Ectodermal cell (in vitro differentiated cells): ENCODE measurements around the gene TRIM66.

Experiments used
- H3K27ac ChIP-seq: 2 replicates; pipeline ENCODE4 v1.7.0; 2013; ENCODE audit warnings: mild to moderate bottlenecking, low read depth, low read length; ENCODE audit not compliant: insufficient read depth, poor library complexity, severe bottlenecking
- H3K27me3 ChIP-seq: 2 replicates; pipeline ENCODE4 v1.7.0; 2013; ENCODE audit warnings: mild to moderate bottlenecking, low read length; ENCODE audit not compliant: insufficient read depth, control insufficient read depth, poor library complexity, severe bottlenecking
- H3K36me3 ChIP-seq: one replicate; pipeline ENCODE4 v1.7.0; 2013; ENCODE audit warnings: low read length; ENCODE audit not compliant: control insufficient read depth, insufficient read depth
- H3K4me1 ChIP-seq: one replicate; pipeline ENCODE4 v1.7.0; 2013; ENCODE audit warnings: low read length; ENCODE audit not compliant: control insufficient read depth, insufficient read depth
- H3K4me3 ChIP-seq: 2 replicates; pipeline ENCODE4 v1.7.0; 2013; ENCODE audit warnings: low read depth, low read length, control low read depth; ENCODE audit not compliant: insufficient read depth
- H3K9me3 ChIP-seq: 2 replicates; pipeline ENCODE4 v1.7.0; 2013; ENCODE audit warnings: mild to moderate bottlenecking, low read length, moderate library complexity; ENCODE audit not compliant: control insufficient read depth
- WGBS, 2 experiments: methylation state at CpG; one replicate each; pipeline ENCODE4 v1.1.7; 2013; ENCODE audit warnings: missing lambda C conversion rate in 2 of 2; 5-methylcytosine and 5-hydroxymethylcytosine counted together

The TRIM66 gene

GRCh38 chr11:8665222-8665621 lies 17.2 kb downstream of the TRIM66 start:
- no peaks in the 10 kb centered on the region for H3K9me3 ChIP-seq
- no peaks in the 10 kb centered on the region for H3K27me3 ChIP-seq
- peaks cover 14% of the 10 kb centered on the region for H3K4me1 ChIP-seq
- WGBS, 2 experiments, result 90% methylated on average over 1 of the region's 1 CpG
- H3K36me3 ChIP-seq, result no peaks in the 10 kb centered on the region
- no peak overlapping the region for H3K4me3 ChIP-seq
- no peak overlapping the region for H3K27ac ChIP-seq

GRCh38 chr11:8661001-8661795 lies 21.3 kb downstream of the TRIM66 start:
- no peak overlapping the region for H3K4me3 ChIP-seq
- no peaks in the 10 kb centered on the region for H3K36me3 ChIP-seq
- H3K9me3 ChIP-seq, result no peaks in the 10 kb centered on the region
- 91 to 94% methylated on average over 6 of the region's 6 CpGs for WGBS, 2 experiments
- H3K4me1 ChIP-seq, result peaks cover 18% of the 10 kb centered on the region
- no peak overlapping the region for H3K27ac ChIP-seq
- H3K27me3 ChIP-seq, result no peaks in the 10 kb centered on the region

DNA sequence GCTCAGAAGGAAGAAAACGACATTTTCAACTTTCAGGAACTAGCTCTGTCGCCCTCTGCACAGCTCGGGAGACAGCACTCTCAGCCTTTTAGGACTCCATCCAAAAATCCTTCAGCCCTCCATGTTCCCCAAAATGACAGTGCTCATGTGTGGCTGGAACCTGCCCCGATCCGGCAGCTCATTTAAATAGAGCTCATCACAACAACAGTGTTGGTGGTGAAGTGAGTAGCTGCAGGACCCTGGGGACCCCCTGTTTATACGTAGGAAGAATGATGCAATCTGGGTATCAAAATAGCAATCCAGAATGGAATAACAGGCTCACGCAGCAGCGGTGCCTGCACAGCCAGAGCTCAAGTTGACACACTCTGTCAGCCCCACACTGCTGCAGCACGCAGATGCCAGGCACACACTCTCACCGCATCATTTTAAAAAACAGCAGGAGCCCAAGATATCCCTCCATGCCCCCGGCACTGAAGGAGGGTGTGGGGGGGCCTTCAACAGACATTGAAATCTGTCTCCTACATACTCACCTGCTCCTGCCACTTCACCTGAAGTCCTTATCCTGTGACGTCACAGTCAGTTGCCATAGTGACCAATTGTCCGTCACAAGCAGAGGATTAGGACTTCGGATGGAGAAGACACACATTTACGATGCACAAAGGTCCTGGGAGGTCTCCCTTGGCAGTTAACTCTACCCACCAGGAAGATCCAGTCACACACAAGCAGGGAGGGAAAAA lies 24.0 kb downstream of the TRIM66 start:
- Histone ChIP-seq H3K4me3 (no peak overlapping the region), H3K27me3 (no peaks in the 10 kb centered on the region), H3K27ac (no peak overlapping the region), H3K36me3 (no peaks in the 10 kb centered on the region), H3K9me3 (no peaks in the 10 kb centered on the region), H3K4me1 (peaks cover 18% of the 10 kb centered on the region)
- WGBS, 2 experiments, result 83 to 84% methylated on average over 15 of the region's 15 CpGs

- no peaks in the 10 kb centered on the region for H3K27me3 ChIP-seq
- peaks cover 8% of the 10 kb centered on the region for H3K4me1 ChIP-seq
- no peak overlapping the region for H3K27ac ChIP-seq
- no peaks in the 10 kb centered on the region for H3K9me3 ChIP-seq
- no peak overlapping the region for H3K4me3 ChIP-seq
- H3K36me3 ChIP-seq, result no peaks in the 10 kb centered on the region
- 90 to 95% methylated on average over 2 of the region's 2 CpGs for WGBS, 2 experiments
Observed at GRCh38 chr11:8656291-8656690, 26.2 kb downstream of the TRIM66 start.

DNA sequence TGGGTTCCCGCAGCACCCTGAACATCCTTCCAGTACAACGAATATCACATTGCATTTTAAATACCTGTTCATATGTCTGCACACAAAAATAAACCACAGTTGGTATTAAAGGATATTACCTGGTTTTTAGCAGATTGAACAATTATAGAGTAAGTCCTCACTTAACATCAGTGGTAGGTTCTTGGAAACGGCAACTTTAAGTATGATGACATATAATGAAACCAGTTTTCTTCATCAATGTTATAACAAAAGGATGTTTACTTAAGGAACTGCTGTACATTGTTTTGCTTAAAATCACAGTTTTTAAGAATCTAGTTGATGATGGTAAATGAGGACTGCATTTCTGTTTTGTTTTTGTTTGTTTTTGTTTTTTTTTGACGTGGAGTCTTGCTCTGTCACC lies 28.0 kb downstream of the TRIM66 start:
- H3K4me3 ChIP-seq, result no peak overlapping the region
- no peaks in the 10 kb centered on the region for H3K36me3 ChIP-seq
- H3K9me3 ChIP-seq, result no peaks in the 10 kb centered on the region
- 82 to 99% methylated on average over 3 to 4 of the region's 4 CpGs for whole genome bisulfite sequencing, 2 experiments
- no peaks in the 10 kb centered on the region for H3K27me3 ChIP-seq
- H3K27ac ChIP-seq, result no peak overlapping the region
- peaks cover 4% of the 10 kb centered on the region for H3K4me1 ChIP-seq

GRCh38 chr11:8652140-8652539 lies 30.3 kb downstream of the TRIM66 start:
- Histone ChIP-seq H3K27ac (no peak overlapping the region), H3K36me3 (peaks cover 7% of the 10 kb centered on the region), H3K9me3 (no peaks in the 10 kb centered on the region), H3K4me1 (no peaks in the 10 kb centered on the region), H3K27me3 (no peaks in the 10 kb centered on the region), H3K4me3 (no peak overlapping the region)
- 92 to 98% methylated on average over 3 of the region's 3 CpGs for WGBS, 2 experiments

DNA sequence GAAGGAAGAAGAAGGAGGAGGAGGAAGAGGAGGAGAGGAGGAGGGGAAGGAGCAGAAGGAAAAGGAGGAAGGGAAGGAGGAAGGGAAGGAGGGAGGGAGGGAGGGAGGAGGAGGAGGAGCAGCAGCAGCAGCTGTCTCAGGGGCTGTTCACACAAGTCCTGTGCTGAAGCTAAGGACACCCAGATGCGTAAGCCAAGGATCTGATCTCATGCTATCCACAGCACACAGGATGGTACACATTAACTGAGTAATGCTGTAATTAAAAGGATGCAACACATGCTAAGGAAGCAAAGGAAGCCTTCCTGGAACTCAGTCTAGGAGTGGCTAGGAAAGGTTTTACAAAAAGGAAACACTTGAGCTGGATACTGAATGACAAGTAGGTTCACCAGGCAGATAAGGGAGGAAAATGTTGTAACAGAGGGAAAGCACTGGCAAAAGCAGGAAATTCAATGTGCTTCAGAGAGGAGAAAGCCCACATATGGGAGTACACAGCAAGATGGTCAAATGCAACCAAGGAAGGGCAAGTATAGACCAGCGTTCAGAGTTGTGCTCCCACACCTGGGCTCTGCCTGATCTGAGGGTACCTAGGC lies 32.0 kb downstream of the TRIM66 start:
- H3K4me1 ChIP-seq, result no peaks in the 10 kb centered on the region
- no peak overlapping the region for H3K4me3 ChIP-seq
- H3K27ac ChIP-seq, result no peak overlapping the region
- peaks cover 7% of the 10 kb centered on the region for H3K36me3 ChIP-seq
- no peaks in the 10 kb centered on the region for H3K9me3 ChIP-seq
- 97 to 99% methylated on average over 2 of the region's 2 CpGs for WGBS, 2 experiments
- H3K27me3 ChIP-seq, result no peaks in the 10 kb centered on the region

- 88 to 95% methylated on average over 2 of the region's 2 CpGs for WGBS, 2 experiments
Observed at GRCh38 chr11:8649361-8649760, 33.1 kb downstream of the TRIM66 start.

GRCh38 chr11:8646873-8647272 lies 35.6 kb downstream of the TRIM66 start:
- 91 to 96% methylated on average over 1 of the region's 4 CpGs for WGBS, 2 experiments
- Histone ChIP-seq H3K9me3 (no peaks in the 10 kb centered on the region), H3K27me3 (no peaks in the 10 kb centered on the region), H3K27ac (no peak overlapping the region), H3K4me1 (no peaks in the 10 kb centered on the region), H3K36me3 (peaks cover 7% of the 10 kb centered on the region), H3K4me3 (no peak overlapping the region)

More at GRCh38 chr11:8649361-8649760, 33.1 kb downstream of the TRIM66 start:
- no peaks in the 10 kb centered on the region for H3K27me3 ChIP-seq
- H3K27ac ChIP-seq, result no peak overlapping the region
- no peaks in the 10 kb centered on the region for H3K9me3 ChIP-seq
- no peak overlapping the region for H3K4me3 ChIP-seq
- H3K36me3 ChIP-seq, result peaks cover 7% of the 10 kb centered on the region
- H3K4me1 ChIP-seq, result no peaks in the 10 kb centered on the region

DNA sequence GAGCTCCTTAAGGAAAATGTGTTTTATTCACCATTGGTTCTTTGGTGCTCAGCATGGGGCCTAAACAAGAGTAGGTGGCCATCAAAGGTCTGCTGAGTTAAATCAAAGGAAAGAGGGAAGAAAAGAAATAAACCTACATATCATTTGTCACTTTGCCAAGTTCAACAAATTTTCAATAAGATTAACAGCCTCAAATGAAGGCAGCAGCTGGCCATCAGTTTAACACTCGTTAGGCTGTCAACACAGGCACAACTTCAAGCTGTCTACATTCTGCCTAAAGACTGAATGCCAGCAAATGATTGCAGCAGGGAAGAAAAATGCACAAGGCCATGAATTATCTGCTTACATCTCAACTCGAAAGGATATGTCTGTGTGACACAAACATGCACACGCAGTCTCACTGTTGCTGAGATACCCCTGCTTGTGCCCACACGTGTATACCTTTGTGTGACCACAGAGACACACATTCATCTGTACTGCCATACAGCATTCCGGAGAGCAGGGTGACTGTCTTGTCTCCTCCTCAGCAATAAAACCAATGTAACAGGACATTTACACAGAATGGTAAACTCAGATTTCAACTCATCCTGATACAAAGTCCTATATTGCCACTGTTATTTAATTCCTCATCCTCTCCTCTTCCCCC lies 40.1 kb downstream of the TRIM66 start:
- H3K4me3 ChIP-seq, result no peak overlapping the region
- 88 to 92% methylated on average over 5 of the region's 5 CpGs for WGBS, 2 experiments
- H3K36me3 ChIP-seq, result peaks cover under 1% of the 10 kb centered on the region
- peaks cover 6% of the 10 kb centered on the region for H3K4me1 ChIP-seq
- no peaks in the 10 kb centered on the region for H3K9me3 ChIP-seq
- H3K27ac ChIP-seq, result no peak overlapping the region
- no peaks in the 10 kb centered on the region for H3K27me3 ChIP-seq
